CD4-positive, alpha-beta T cell treated with Interleukin-17A for 4 hours (primary cell): ENCODE data around the gene DIPK1C.

Experiments used
- DNase-seq: peaks from one replicate; pipeline ENCODE4 v3.0.0-alpha.2; 2020; ENCODE audit warnings: mixed read lengths

The DIPK1C gene

DNA sequence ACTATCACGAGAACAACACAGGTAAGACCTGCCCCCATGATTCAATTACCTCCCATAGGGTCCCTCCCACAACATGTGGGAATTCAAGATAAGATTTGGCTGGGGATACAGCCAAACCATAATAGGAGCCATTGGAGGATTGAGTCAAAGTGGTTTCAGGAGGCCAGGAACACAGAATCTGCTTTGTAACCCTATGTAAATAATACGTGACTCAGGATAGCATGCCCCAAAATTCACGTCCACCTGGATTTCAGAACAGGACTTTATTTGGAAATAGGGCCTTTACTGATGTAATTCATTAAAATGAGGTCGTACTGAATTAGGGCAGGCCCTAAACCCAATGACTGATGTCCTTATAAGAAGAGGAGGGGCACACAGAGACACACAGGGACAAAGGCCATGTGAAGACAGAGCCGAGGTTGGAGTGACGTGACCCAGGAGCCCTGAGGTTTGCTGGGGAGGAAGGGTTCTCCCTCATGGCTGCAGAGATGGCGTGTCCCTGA lies 23.1 kb upstream of the DIPK1C start:
- no peak for DNase-seq

DNA sequence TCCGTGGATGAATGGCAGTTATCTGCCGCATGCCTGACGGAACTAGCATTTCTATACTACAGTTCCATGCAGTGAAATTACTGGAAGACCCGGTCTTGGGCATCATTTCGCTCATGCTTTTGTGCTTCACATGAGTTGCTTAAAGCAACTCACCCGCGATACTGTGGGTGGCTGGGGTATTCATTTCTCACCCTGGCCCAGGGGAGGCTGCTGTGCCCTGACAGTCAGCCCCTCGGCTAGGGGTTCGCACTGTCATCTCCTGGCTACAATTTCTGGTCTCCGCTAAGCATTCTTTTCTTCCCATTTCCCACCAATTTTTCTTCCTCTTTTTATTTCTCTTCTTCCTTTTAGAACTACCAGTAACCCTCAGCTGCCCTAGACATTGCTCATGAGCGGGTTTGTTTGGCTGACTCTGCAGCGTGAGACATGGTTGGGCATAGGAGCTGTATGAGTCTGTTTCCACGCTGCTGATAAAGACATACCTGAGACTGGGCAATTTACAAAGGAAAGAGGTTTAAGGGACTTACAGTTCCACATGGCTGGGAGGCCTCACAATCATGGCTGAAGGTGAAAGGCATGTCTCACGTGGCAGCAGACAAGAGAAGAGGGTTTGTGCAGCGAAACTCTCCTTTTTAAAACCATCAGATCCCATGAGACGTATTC lies 22.5 kb upstream of the DIPK1C start:
- DNase-seq, result no peak

DNA sequence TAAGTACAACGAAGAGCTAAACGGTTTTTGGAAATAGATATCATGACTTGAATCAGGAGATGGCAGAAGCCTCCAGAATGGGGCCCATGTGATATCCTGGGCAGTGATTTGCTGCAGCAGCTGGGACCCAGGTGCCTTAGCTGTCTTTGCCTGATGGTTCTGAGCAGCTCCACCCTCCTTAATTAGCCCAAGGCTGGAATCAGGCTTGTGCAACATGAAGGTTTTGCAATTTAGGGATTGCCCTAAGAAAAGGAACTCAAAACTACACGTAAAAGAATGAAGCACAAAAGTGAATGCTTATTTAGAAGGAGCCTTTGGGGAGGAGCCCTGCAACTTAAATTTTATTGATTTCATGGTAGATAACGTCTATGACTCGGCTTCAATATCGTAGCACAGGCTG lies 21.8 kb upstream of the DIPK1C start:
- no peak for DNase-seq

DNA sequence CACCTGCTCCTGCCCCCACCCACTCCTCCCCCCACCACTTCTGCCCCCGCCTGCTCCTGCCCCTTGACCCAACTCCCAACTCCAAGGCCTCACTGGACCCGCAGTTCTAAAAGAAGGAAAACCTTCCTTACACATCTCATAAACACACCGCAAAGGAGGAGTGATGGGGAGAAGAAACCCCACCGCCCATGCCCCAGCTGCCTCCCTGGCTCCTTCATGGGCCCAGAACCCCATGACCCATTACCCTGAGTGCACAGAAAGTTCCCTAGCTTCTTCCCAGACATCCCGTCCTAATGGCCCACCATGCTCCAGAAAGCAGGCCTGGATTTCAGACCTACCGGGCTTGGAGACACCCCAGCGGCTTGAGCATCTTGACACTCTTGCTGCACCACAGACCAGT lies 21.2 kb upstream of the DIPK1C start:
- DNase-seq, result no peak

DNA sequence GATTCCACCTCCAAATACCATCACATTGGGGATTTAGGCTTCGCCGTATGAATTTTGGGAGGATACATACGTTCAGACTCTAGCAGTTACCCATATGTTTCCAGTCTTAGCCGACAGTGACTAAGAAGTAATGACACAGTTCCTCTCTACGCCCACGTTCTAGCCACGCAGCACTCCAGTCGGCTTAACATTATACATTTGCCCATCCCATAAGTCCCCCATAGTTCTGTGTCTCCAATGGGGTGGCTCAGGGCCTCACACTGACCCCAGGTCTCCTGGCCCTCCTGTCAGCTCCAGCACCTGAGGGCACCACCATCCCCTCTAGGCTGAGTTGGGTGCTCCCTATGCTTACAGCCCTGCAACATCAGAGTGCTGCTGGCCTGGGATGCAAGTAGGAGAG lies 20.7 kb upstream of the DIPK1C start:
- DNase-seq, result no peak

DNA sequence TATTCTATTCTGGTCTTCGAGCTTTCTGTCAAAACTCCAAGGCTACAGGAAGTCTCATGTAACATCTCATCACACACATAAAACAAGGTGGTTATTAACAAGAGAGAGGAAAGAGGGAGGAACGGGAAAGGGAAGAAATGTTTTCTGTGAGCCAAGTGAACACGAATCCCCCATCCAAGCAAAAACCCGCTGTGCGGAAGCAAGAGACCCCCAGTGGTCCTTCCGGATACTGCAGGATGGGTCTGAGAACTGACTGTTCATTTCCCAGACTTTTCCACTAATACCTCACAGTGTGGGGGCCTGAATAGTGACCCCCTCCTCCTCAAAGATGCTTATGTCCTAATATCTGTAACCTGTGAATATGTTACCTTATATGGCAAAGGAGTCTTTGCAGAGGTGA lies 19.0 kb upstream of the DIPK1C start:
- DNase-seq, result no peak

DNA sequence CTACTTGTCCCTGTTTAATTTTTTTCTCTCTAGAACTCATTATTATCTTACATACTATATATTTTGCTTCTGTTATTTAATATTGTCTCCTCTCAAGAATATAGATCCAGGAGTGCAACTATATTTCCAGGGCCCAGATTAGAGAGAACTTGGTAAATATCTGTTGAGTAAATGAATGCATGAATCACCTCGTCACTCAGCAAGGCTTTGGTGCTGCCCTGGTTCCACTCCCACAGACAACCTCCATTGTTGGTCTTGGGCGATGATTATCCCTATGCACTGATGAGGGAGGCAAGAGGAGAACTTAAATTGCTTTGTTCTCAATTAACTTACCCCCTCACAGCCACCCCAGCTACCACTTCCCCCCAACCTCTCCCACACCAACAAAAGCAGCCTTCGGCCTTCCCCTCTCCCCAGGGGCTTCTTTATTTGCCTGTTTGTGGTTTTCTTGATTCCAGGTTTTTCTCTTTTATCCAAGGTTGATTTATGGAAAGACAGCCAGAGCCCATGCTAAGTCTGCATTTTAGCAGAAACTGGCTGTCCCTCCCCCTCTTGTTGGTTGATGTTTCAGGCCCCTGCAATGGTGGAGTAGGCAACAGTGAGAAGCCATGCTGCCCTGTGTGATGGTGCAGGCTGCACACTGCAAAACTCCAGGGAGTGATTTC lies 17.0 kb upstream of the DIPK1C start:
- no peak for DNase-seq

DNA sequence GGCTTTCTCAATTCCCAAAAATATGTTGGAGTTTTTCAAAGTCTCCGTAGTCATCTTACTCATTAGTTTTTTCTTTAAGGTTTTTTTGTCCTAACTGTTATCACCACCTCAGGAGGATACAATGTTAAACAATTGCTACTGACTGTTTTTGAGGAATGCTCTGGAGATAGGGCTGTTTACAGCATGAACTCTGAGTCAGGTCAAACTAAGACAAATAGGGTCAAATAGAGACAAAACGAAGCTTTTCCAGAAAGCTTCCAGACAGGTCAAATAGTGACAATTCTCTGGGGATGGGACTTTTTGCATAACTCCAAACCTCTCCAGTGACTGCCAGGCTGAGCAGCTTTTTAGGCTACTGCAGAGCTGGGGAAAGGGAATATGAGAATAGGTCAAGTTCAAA lies 15.2 kb upstream of the DIPK1C start:
- no peak for DNase-seq

DNA sequence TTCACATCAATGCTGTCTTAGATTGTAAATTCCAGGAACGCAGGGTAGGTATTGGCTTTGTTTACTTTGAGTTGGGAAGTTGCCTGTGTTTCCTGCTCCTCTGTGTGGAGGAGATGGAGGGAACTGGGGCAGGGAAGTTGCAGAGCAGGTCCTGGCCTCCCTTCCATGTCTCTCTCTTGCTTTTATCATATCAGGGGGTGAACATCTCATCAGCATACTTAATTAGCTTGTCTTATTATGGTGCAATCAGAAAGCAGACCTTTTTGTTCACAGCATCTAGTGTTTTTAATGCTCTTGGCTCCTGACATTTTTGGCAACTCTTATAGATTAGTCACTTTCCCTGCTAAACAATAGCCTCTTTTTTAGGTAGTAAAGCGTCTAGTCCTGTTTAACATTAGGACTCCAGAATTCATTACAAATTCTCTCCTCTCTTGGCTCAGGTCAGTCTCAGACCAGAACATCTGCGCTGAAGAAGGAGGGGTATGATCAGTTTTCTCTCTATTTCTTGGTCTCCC lies 11.5 kb upstream of the DIPK1C start:
- no peak for DNase-seq

DNA sequence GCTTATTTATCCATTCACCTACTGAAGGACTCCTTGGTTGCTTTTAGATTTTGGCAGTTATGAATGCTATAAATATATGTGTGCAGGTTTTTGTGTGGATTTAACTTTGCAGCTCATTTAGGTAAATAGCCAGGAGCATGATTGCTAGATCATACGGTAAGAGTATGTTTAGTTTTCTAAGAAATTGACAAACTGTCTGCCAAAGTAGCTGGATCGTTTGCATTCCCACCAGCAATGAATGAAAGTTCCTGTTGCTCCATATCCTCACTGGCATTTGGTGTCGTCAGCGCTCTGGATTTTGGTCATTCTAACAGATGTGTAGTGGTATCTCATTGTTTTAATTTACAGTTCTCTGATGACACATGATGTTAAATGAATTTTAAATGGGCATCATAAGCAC lies 8.7 kb upstream of the DIPK1C start:
- no peak for DNase-seq

DNA sequence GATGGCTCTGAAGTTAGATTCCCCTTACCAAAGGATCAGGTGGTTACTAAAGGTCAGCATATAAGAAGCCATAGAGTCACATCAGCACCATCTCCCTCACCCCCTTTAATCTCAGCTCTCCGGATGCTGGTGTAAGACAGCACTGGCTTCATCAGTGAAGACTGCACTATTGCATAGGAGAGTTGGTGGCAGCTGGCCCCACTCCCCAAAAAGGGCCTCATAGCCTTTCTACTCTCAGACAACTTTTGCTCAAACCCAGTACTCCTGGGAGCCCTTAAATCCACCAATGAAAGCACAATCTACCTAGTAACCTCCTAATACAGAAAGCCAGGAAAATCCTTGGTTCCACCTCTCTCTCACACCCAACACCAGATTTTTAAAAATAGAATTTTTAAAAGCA lies 6.9 kb upstream of the DIPK1C start:
- no peak for DNase-seq

DNA sequence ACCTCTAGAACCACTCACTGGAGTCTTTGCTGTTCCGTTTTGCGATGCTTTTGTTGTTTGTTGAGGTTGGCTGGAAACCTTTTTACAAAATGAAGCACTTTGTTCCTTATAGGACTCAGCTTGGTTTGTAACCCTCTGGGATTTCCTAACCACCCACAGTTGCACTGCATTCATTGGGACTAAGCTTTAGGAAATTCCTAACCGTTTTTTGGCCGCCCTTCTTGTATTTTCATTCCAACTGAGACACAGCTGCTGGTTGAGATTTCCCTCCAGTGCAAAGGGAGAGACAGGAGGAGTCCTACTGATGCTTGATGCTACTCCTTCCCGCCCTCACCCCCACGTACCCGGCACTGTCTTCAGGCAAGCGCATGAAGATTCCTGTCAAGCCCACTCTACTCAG lies 6.1 kb upstream of the DIPK1C start:
- DNase-seq, result no peak

DNA sequence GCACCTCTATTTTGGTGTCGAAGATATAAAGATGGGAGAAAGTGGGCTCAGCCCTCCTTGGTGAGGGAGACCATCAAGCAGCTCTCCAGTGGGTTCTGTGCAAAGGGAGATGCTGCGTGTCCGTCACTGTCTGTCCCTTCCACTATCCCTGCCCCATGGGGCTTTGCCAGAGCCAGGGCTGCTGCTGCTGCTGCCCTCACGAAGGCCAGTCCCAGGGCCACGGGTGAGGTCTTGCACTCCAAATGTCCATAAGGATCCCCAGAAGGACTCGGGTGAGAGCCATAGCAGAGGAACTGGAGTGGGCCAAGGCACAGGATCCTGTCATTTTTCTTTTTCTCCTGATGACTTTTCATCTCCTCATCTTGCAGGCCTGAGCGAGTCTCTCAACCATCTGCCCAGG lies 3.7 kb upstream of the DIPK1C start:
- DNase-seq, result no peak

DNA sequence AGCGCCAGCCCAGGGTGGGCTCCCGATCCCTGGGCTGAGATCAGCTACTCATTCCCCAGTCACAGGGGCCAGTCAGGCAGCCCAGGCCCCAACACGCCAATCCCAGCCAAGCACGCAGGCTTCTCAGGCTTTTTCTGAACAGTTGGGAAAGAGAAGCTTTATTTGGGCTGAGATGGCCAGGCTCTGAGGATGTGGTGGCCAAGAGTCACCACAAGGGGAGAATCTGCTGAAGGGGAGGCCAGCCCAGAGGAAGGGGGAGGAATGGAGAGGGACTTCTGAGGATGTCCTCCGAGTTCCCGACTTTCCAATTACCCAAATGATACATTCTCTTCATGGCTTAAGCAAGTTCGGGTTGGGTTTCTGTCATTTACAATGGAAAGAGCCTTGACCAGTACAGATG lies 2.8 kb upstream of the DIPK1C start:
- DNase-seq, result no peak

DNA sequence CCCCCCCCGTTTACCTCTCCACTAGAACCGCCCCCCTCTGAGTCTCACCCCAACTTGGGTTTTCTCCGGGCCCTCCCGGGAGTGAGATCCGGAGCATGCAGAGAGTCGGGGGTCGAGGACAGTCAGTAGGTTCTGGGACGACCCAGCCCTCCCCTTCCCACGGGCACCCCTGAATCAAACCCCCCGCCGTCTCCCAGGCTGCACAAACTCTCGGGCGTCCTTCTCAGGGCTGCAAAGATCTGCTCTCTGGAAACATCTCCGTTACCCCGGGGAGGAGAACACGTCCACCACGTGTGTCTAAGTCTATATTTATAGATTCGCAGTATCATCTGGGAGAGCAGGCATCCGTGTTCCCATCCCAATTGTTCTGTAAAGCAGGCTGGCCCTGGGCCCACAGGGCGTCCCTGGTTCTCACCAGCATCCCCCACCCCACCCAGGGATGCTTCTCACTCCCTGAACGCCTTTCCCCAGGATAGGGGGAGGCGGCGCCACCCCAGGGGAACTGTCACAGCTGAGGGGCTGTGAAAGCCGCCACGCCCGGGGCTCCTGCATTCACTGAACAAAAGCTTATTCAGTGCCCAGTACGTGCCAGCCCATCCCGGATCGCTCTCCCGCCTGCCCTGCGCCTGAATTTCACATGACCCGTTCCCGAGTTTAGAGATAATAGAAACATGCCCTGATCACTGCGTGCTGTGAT lies 765 bp upstream of the DIPK1C start:
- DNase-seq, result no peak

DNA sequence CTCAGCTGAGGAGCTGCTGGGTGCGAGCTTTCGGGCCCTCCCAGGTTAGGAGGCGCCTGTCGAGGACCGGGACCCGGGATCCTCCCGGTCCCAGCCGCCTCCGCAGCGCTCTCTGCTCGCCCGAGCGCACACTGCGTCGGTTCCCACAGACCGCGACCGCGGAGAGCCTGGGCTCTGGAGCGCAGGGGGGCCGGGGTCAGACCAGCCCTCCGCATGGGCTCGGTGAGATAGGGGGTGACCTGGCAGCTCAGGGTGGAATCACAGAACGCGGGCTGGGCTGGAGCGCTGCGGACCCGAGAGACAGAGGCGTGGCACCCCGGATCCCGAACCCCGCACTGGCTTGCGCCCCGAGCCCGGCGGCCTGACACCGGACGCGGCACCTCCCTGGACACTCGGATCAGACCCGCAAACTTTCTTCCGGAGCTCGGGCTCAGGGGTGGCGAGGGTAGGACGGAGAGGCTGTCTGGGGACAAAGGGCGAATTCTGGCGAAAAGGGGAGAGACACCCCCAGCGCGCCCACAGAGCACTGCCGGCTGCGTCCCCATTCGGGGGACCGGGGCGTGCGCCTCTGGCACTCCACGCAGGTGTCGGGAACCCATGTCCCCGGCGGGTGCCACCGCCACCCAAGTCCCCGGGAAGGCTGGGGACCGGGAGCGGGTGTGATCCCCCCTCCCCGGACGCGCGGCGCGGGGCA lies 612 bp downstream of the DIPK1C start:
- no peak for DNase-seq

DNA sequence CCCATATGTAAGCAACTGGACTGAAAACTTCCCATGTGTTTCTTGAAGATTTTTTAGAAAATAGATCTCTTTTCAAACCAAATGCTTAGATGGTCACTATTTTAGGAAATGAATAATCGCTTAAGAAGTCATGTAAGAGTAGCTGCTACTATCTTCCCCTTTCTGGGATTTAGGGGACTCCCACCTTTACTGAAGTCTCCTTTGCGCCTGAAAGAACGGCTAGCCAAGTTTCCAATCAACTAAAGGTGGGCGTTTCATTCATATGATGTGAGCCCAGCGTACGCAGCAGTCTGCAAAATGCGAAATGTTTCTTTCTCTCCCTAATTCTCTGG lies 1.1 kb downstream of the DIPK1C start:
- DNase-seq, result no peak

DNA sequence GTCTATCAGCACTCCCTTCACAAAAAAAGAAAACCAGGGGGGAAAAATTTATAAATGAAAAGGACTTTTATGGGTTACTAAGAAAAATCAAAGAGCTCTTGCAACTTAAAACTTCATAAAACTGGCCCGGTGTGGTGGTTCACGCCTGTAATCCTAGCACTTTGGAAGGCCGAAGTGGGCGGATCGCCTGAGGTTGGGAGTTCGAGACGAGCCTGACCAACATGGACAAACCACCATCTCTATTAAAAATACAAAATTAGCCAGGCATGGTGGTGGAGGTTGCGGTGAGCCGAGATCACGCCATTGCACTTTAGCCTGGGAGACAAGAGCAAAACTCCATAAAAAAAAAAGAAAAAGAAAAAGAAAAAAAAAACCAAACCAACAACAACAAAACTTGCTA lies 1.7 kb downstream of the DIPK1C start:
- DNase-seq, result no peak

DNA sequence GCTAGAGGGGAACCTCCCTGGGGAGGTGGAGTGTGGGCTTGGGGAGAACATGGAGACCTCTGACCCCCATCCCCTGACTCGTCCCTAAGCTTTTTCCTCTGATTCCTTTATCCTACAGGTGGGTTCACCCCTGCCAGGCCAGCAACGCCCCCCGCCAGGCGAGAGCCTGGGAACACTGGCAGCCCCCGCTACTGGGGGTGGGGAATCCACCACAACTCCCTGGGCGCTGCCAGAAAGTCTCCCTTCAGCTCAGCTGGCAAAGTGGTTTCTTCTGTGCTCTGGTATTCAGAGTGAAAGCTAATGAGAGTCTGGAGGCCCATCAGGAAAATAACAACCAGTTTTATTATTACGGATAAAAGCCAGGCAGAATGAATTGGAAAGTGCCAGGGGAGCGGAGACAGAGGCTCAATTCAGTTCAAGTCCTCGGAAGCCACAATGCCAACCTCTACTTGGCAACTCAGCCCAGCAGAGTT lies 2.8 kb downstream of the DIPK1C start:
- no peak for DNase-seq

DNA sequence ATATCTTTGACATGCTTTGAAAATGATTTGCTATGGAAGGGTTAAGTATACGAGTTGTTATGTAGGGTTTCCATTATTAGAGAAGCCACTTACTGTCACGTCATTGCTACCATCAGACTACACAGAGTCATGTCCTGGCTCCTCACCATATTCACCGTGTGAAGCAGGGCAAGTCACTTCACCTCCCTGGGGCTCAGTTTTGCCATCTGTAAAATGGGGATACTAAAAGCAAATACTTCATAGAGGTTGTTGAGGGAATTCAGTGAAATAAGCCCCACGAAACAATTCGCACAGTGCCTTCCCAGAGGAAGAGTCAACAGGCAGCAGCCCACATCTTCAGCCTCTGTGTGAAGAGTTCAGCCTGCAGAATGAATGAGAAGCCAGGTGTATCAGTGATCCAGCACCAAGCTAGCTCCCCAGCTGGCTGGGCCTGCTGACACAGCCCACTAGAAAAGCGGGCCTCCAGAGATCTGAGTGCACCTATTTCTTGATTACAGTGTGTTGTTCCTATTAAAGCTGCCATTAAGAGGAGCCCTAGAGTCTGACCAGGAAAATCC lies 3.4 kb downstream of the DIPK1C start:
- no peak for DNase-seq

DNA sequence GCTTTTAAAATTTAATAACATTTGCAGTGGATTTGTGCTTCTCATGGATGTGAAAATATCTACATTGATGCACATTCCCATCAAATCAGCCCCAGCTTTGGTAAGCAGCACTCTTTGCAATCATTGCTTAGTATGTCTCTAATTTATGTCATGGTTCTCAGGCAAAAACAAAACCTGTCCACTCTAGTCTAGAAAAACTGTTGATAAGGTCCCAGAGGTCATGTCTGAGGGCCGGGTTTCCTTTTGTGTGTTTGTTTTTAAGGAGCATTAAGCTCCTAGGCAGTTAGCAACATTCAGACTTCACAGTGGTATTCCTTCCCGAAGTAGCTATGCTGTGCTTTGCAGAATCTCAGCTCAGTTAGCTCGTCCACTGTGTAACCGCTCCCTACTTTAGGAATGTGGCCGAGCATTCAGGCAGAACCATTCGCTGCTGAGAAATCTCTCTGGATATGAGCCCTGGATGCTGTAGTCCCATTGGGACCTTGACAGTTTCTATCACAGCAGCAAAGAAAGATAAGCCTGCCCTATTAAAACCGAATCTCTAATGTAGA lies 4.0 kb downstream of the DIPK1C start:
- DNase-seq, result no peak

DNA sequence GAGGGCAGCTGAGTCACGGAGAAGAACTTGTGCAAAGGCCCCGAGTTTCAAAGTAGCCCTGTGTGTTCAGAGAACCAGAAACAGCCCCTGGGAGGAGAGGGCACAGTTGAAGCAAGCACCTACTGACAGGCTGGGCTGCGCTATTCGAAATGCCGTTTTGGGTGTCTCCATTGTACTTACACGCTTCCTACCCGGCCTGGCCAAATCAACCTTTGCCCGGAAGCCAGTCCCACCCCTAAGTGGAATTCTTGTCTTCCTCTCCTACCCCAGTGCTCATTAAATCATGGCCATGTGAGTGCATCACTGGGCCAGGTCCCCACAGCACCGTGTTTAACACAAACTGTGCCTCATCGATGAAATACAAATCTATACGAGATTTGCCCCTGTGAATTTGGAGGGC lies 6.0 kb downstream of the DIPK1C start:
- DNase-seq, result no peak

DNA sequence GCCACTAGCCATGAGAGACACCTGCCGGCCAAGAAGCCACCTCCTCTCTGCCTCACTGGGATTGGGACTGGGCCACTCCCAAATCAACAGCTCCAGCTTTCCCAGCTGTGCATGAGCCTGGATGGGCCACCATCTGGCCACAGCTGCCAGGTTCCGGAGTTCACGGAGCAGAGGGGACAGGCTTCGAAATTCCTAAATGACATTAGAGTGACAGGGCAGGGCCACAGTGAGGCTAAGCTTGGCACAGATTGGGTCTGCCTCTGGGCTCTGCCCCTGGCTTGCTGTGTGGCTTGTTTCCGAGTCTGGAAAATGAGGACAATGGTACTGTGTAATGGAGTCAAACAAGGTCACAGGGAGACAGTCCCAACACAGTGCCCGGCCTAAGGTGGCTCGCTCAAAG lies 6.5 kb downstream of the DIPK1C start:
- DNase-seq, result no peak
